Measurements from ENCODE around the gene SLC25A29.

GRCh38 chr14:100303925-100304324, 2.3 kb downstream of the SLC25A29 start:
- TF ChIP-seq CTCF (conservative IDR thresholded peaks at IDR 0.05 in 1 of 2, IDR thresholded peaks at IDR 0.05 in 1 of 2; ENCODE audit: extremely low read depth in 1 of 2, insufficient read depth in 1 of 2, low read depth in 1 of 2, low read length in 2 of 2): no peak
- no peak for TF ChIP-seq EZH2 (IDR thresholded peaks at IDR 0.05; ENCODE audit: borderline replicate concordance, low read length)
